Endothelial cell (in vitro differentiated cells): ENCODE measurements around the gene CPED1. TPM values are rescaled to one million over a fixed set of nuclear protein-coding genes. Genes with fewer than 3 reads are reported as not detected.

Source experiments
- DNase-seq: peaks from one replicate; pipeline ENCODE4 v3.0.0; 2021; ENCODE audit warnings: low spot score
- H3K27ac Mint-ChIP-seq: one replicate; pipeline ENCODE4 v1.8.0; 2021; ENCODE audit warnings: mixed read lengths, inconsistent platforms; ENCODE audit not compliant: unreplicated experiment
- H3K27me3 Mint-ChIP-seq: one replicate; pipeline ENCODE4 v1.8.0; 2021; ENCODE audit warnings: mild to moderate bottlenecking, moderate library complexity, mixed read lengths, inconsistent platforms; ENCODE audit not compliant: unreplicated experiment
- H3K36me3 Mint-ChIP-seq: one replicate; pipeline ENCODE4 v1.8.0; 2021; ENCODE audit warnings: mild to moderate bottlenecking, low read depth, mixed read lengths, inconsistent platforms; ENCODE audit not compliant: unreplicated experiment
- H3K4me1 Mint-ChIP-seq: one replicate; pipeline ENCODE4 v1.8.0; 2021; ENCODE audit warnings: mild to moderate bottlenecking, mixed read lengths, inconsistent platforms; ENCODE audit not compliant: unreplicated experiment
- H3K4me3 Mint-ChIP-seq: one replicate; pipeline ENCODE4 v1.8.0; 2021; ENCODE audit warnings: mild to moderate bottlenecking, mixed read lengths, inconsistent platforms; ENCODE audit not compliant: unreplicated experiment
- H3K9me3 Mint-ChIP-seq: one replicate; pipeline ENCODE4 v1.8.0; 2021; ENCODE audit warnings: mixed read lengths, inconsistent platforms; ENCODE audit not compliant: unreplicated experiment
- CTCF ChIP-seq: fragments of 200-600 bp; sonication (generic); IDR thresholded peaks from one replicate; pipeline ENCODE4 v1.5.0; 2021; ENCODE audit warnings: antibody characterized with exemption; ENCODE audit not compliant: unreplicated experiment
- total RNA-seq: library from RNA; stranded (reverse); fragmentation: NEBNext Ultra II Directional; extraction: Animal tissue kit (Norgen Biotek cat#: 25700); gene quantifications from one replicate; pipeline ENCODE4 v1.2.1, GENCODE V29; 2021; ENCODE audit not compliant: unreplicated experiment

Gene CPED1
- total RNA-seq, 1 donor from 2014 or later: 1.8 TPM

- H3K4me1 Mint-ChIP-seq: peaks cover 3% of the 10 kb centered on the region
- H3K27me3 Mint-ChIP-seq: peaks cover 12% of the 10 kb centered on the region
- no peak for TF ChIP-seq CTCF
- H3K27ac Mint-ChIP-seq: no peak overlapping the region
- no peaks in the 10 kb centered on the region for H3K9me3 Mint-ChIP-seq
- no peak overlapping the region for H3K4me3 Mint-ChIP-seq
- no peak for DNase-seq
- no peaks in the 10 kb centered on the region for H3K36me3 Mint-ChIP-seq
Observed at GRCh38 chr7:121327671-121328070, 339.2 kb downstream of the CPED1 start.

DNA sequence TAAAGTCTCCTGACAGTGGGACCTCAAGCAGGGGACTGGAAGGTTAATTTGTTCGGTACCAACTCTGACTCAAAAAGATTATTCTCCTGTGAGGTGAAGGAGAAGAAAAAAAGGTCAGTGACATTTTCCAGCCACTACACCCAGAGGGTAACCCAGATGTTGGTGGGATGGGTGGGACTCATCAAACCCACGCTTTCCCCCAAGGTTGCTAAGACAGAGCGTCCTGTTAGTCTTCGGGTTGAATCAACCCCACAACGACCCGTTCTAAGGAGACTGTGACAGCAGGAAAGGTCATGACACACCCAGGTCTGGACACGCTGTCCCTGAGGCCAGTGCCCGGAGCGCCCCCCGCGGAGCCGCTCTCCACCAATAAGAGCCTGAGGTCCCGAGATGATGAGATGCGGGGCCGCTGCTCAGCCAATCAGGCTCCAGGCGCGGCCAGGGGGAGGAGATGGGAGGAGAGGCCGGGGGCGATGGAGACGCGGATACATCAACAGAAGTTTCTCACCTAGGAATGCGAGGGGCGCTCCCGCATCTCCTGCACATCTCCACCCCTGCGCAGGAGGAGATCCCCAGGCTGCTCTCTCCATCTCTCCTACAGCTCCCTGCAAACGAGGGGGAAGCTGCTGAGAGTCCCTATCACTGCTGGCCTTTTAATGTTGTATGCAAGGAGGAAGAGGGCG is 340.1 kb downstream of the CPED1 start, which contains the start of gene WNT16:
Gene WNT16 (plus strand): TSS at position 493 of the 683 bp plus-strand sequence. CDS start 293 bp downstream, outside the sequence.
- Mint-ChIP-seq H3K9me3 (no peaks in the 10 kb centered on the region), H3K27ac (no peak within 1 kb of the TSS), H3K4me1 (peaks cover 3% of the 10 kb centered on the region), H3K27me3 (peaks cover 12% of the 10 kb centered on the region), H3K36me3 (no peaks in the 10 kb centered on the region), H3K4me3 (peak within 1 kb of the TSS; percentile 84)
- DNase-seq: peak; percentile 18
- TF ChIP-seq CTCF: no peak

GRCh38 chr7:121329191-121330052 is 340.9 kb downstream of the CPED1 start:
- H3K27ac Mint-ChIP-seq: no peak overlapping the region
- no peaks in the 10 kb centered on the region for H3K9me3 Mint-ChIP-seq
- no peak for TF ChIP-seq CTCF
- H3K36me3 Mint-ChIP-seq: no peaks in the 10 kb centered on the region
- peak; percentile 40 for DNase-seq
- H3K4me3 Mint-ChIP-seq: peak overlapping the region; percentile 84
- H3K4me1 Mint-ChIP-seq: peaks cover 3% of the 10 kb centered on the region
- peaks cover 12% of the 10 kb centered on the region for H3K27me3 Mint-ChIP-seq

DNA sequence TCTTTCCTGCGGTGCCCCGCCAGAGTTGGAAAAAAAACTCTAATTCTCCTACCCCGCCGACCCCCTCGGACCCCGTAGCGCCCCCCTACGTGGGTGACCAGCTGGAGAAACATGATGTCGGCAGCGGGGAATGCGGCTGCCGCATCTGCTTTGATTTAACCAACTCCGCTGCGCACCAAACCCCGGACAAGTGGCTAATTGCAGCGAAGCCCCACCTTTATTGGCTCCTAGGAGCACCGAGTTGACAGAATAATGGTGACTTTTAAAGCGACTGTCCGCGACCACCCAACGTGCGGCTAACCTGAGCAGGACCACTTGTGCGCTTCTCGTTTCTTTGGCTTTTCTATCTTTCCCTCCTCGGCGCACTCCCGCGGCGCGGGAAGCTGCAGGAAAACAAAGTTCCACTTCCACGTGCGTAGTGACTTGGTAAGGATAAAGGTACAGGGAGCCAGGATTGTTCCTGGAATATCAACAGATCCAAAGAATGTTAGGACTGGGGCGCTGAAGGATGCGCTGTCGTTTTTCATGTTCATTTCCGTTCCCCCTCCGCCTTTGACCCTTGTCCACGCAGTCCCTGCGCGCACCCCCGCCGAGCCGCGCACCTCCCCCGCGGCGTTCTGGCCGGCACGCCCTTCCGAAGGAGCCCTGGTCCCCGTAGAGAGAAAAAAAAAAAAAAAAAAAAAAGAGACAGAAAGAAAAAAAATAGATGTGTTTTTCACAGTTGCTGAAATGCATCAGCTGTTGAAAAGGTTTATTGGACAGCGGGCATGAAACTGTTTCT is 341.7 kb downstream of the CPED1 start:
- no peaks in the 10 kb centered on the region for H3K36me3 Mint-ChIP-seq
- peak; percentile 19 for DNase-seq
- H3K4me1 Mint-ChIP-seq: peaks cover 3% of the 10 kb centered on the region
- TF ChIP-seq CTCF: no peak
- peaks cover 12% of the 10 kb centered on the region for H3K27me3 Mint-ChIP-seq
- no peaks in the 10 kb centered on the region for H3K9me3 Mint-ChIP-seq
- H3K27ac Mint-ChIP-seq: no peak overlapping the region
- peak overlapping the region; percentile 84 for H3K4me3 Mint-ChIP-seq
